ENCODE measurements around the gene NRF1. TPM values are rescaled to one million over a fixed set of nuclear protein-coding genes. Genes with fewer than 3 reads are reported as not detected.
"Not testable (repeated sequence)": the region's sequence is repeated elsewhere in the genome, so short reads cannot be mapped to it uniquely, and the experiment has no call there.

The NRF1 gene
- total RNA-seq, 1 experiment from 2014 or later = 18.4 TPM

GRCh38 chr7:129604021-129604420 is 7.5 kb upstream of the NRF1 start:
- H3K27ac Mint-ChIP-seq (ENCODE audit: low read depth, unreplicated experiment); intact Hi-C loops (cut with micrococcal nuclease); CTCF ChIA-PET; DNase-seq (ENCODE audit: unreplicated experiment); H3K27me3 Mint-ChIP-seq (ENCODE audit: insufficient read depth, unreplicated experiment); H3K36me3 Mint-ChIP-seq (ENCODE audit: insufficient read depth, unreplicated experiment); H3K4me3 Mint-ChIP-seq (ENCODE audit: unreplicated experiment); H3K9me3 Mint-ChIP-seq (ENCODE audit: unreplicated experiment); BruUV-seq (replicated peaks); H3K4me1 Mint-ChIP-seq (ENCODE audit: insufficient read depth, unreplicated experiment): not testable (repeated sequence)
- POLR2A ChIA-PET = interaction anchor here (0.7 to 2.8 kb wide), 2 partner anchors 9 to 390 kb away, joined by 3 to 14 read pairs; no protein-coding TSS in a partner anchor

- H3K4me3 Mint-ChIP-seq (ENCODE audit: unreplicated experiment) = no peak overlapping the region
- no peak for DNase-seq (ENCODE audit: unreplicated experiment)
- peaks cover 16% of the 10 kb centered on the region for H3K36me3 Mint-ChIP-seq (ENCODE audit: insufficient read depth, unreplicated experiment)
- H3K27ac Mint-ChIP-seq (ENCODE audit: low read depth, unreplicated experiment) = no peak overlapping the region
- H3K27me3 Mint-ChIP-seq (ENCODE audit: insufficient read depth, unreplicated experiment) = no peaks in the 10 kb centered on the region
- no TSS peak for BruUV-seq (replicated peaks)
- peaks cover 4% of the 10 kb centered on the region for H3K4me1 Mint-ChIP-seq (ENCODE audit: insufficient read depth, unreplicated experiment)
- TF ChIP-seq CTCF (IDR thresholded peaks at IDR 0.05; ENCODE audit: unreplicated experiment) = no peak
- no peaks in the 10 kb centered on the region for H3K9me3 Mint-ChIP-seq (ENCODE audit: unreplicated experiment)
- POLR2A ChIA-PET = interaction anchor here (0.7 to 2.8 kb wide), 2 partner anchors 9 to 391 kb away, joined by 3 to 14 read pairs; no protein-coding TSS in a partner anchor
- intact Hi-C loops (cut with micrococcal nuclease) = no loop called here
- CTCF ChIA-PET = interaction anchor here (0.6 to 1.5 kb wide), 5 partner anchors 30 to 487 kb away, joined by 3 to 7 read pairs (median 3); no protein-coding TSS in a partner anchor
These were observed 6.6 kb upstream of the NRF1 start for GRCh38 chr7:129604713-129605437.

- H3K9me3 Mint-ChIP-seq (ENCODE audit: unreplicated experiment) = no peaks in the 10 kb centered on the region
- no TSS peak for BruUV-seq (replicated peaks)
- no peak overlapping the region for H3K4me3 Mint-ChIP-seq (ENCODE audit: unreplicated experiment)
- ChIA-PET POLR2A (interaction anchor here (1.0 to 2.8 kb wide), 4 partner anchors 11 to 113 kb away, joined by 3 to 14 read pairs (median 6); no protein-coding TSS in a partner anchor), CTCF (interaction anchor here (1.2 to 1.5 kb wide), 4 partner anchors 24 to 238 kb away, joined by 3 to 7 read pairs (median 4); no protein-coding TSS in a partner anchor)
- DNase-seq (ENCODE audit: unreplicated experiment) = no peak
- no peak overlapping the region for H3K27ac Mint-ChIP-seq (ENCODE audit: low read depth, unreplicated experiment)
- no peak for TF ChIP-seq CTCF (IDR thresholded peaks at IDR 0.05; ENCODE audit: unreplicated experiment)
- H3K36me3 Mint-ChIP-seq (ENCODE audit: insufficient read depth, unreplicated experiment) = peaks cover 17% of the 10 kb centered on the region
- peaks cover 4% of the 10 kb centered on the region for H3K4me1 Mint-ChIP-seq (ENCODE audit: insufficient read depth, unreplicated experiment)
- intact Hi-C loops (cut with micrococcal nuclease) = no loop called here
- no peaks in the 10 kb centered on the region for H3K27me3 Mint-ChIP-seq (ENCODE audit: insufficient read depth, unreplicated experiment)
These were observed 5.4 kb upstream of the NRF1 start for GRCh38 chr7:129605960-129606614.

- Mint-ChIP-seq H3K36me3 (ENCODE audit: insufficient read depth, unreplicated experiment) (peaks cover 17% of the 10 kb centered on the region), H3K9me3 (ENCODE audit: unreplicated experiment) (no peaks in the 10 kb centered on the region), H3K4me1 (ENCODE audit: insufficient read depth, unreplicated experiment) (peaks cover 4% of the 10 kb centered on the region), H3K27me3 (ENCODE audit: insufficient read depth, unreplicated experiment) (no peaks in the 10 kb centered on the region), H3K4me3 (ENCODE audit: unreplicated experiment) (no peak overlapping the region), H3K27ac (ENCODE audit: low read depth, unreplicated experiment) (no peak overlapping the region)
- BruUV-seq (replicated peaks) = no TSS peak
- intact Hi-C loops (cut with micrococcal nuclease) = no loop called here
- TF ChIP-seq CTCF (IDR thresholded peaks at IDR 0.05; ENCODE audit: unreplicated experiment) = no peak
- DNase-seq (ENCODE audit: unreplicated experiment) = no peak
- CTCF ChIA-PET = interaction anchor here (0.9 to 1.4 kb wide), 4 partner anchors 25 to 385 kb away, joined by 3 to 7 read pairs (median 4); no protein-coding TSS in a partner anchor
- POLR2A ChIA-PET = interaction anchor here (1.0 to 2.4 kb wide), 3 partner anchors 12 to 18 kb away, joined by 3 to 10 read pairs (median 3); no protein-coding TSS in a partner anchor
These were observed 4.7 kb upstream of the NRF1 start for GRCh38 chr7:129606803-129607202.
